Endothelial cell of umbilical vein (primary cell): ENCODE data around the gene GABPA. TPM values are rescaled to one million over a fixed set of nuclear protein-coding genes. Genes with fewer than 3 reads are reported as not detected.
"Not testable (repeated sequence)": the region's sequence is repeated elsewhere in the genome, so short reads cannot be mapped to it uniquely, and the experiment has no call there.

Experiments
- BruUV-seq: library from RNA; stranded (reverse); fragments of 400-500 nt; replicated peaks from 2 replicates; lab custom pipeline; 2021; lab: Mats Ljungman, UMichigan
- CTCF ChIA-PET: fragments of 300-600, 350-600 bp; sonication (Branson Sonifier 250); formaldehyde crosslinking; loops from one replicate; lab custom pipeline; 2021; ENCODE audit warnings: antibody characterized with exemption, inconsistent platforms; lab: Charles Lee
- POLR2A ChIA-PET: fragments of 300-600, 350-600 bp; sonication (Branson Sonifier 250); formaldehyde crosslinking; loops from one replicate; lab custom pipeline; 2021; ENCODE audit warnings: antibody characterized with exemption, inconsistent platforms; lab: Charles Lee
- DNase-seq: peaks from one replicate; pipeline ENCODE4 v3.0.0-alpha.2; 2011; ENCODE audit warnings: low read depth, low spot score
- FAIRE-seq: peaks from 2 replicates; lab custom pipeline; 2011; peaks lifted over from hg19 to GRCh38; lab: Jason Lieb, UNC
- H2AFZ ChIP-seq: 2 replicates; pipeline ENCODE4 v1.6.0; 2012; ENCODE audit warnings: low read depth, low read length, control low read depth, inconsistent platforms
- H3K27ac ChIP-seq: 2 replicates; pipeline ENCODE4 v1.5.1; 2011; ENCODE audit warnings: low read depth, mild to moderate bottlenecking, control low read depth, low read length, moderate library complexity; ENCODE audit not compliant: insufficient read depth
- H3K27me3 ChIP-seq, 2 experiments: 2 replicates each; pipeline versions ENCODE4 v1.6.0 to v1.6.1; 2011; ENCODE audit warnings: low read length in 2 of 2, mixed read lengths in 1 of 2; ENCODE audit not compliant: control insufficient read depth in 2 of 2, insufficient read depth in 2 of 2
- H3K36me3 ChIP-seq, 2 experiments: 2 replicates in 1 of 2; 3 replicates in 1 of 2; pipeline ENCODE4 v1.5.1; 2011; ENCODE audit warnings: low read length in 2 of 2, mild to moderate bottlenecking in 1 of 2, moderate library complexity in 1 of 2; ENCODE audit not compliant: control insufficient read depth in 2 of 2, insufficient read depth in 2 of 2; ENCODE audit errors: extremely low read depth in 1 of 2
- H3K4me1 ChIP-seq: 3 replicates; pipeline ENCODE4 v1.5.1; 2011; ENCODE audit warnings: mild to moderate bottlenecking, low read length; ENCODE audit not compliant: control insufficient read depth, insufficient read depth; ENCODE audit errors: extremely low read depth
- H3K4me2 ChIP-seq: 2 replicates; pipeline ENCODE4 v1.6.1; 2011; ENCODE audit warnings: low read length, control low read depth, mixed read lengths; ENCODE audit not compliant: insufficient read depth
- H3K4me3 ChIP-seq, 3 experiments: fragments of 200-600 bp in 1 of 3; sonication (generic), shearing (Covaris generic) in 1 of 3; replicated peaks in 1 of 3; 2 replicates each; pipeline ENCODE4 v1.5.1; 2011 to 2016; ENCODE audit warnings: control low read depth in 3 of 3, low read length in 3 of 3, mild to moderate bottlenecking in 2 of 3, inconsistent platforms in 1 of 3, low read depth in 1 of 3, moderate library complexity in 1 of 3; ENCODE audit not compliant: insufficient read depth in 1 of 3
- H3K79me2 ChIP-seq: 2 replicates; pipeline ENCODE4 v1.6.0; 2012; ENCODE audit warnings: low read length, inconsistent platforms; ENCODE audit not compliant: control insufficient read depth, insufficient read depth
- H3K9ac ChIP-seq: replicated peaks from 2 replicates; pipeline ENCODE3; 2011; ENCODE audit warnings: low read length, control low read depth; ENCODE audit not compliant: insufficient read depth; ENCODE audit errors: extremely low read depth
- H3K9me1 ChIP-seq: replicated peaks from 3 replicates; pipeline ENCODE4 v1.6.0; 2011; ENCODE audit warnings: mild to moderate bottlenecking, low read length; ENCODE audit not compliant: control insufficient read depth, insufficient read depth; ENCODE audit errors: extremely low read depth
- H3K9me3 ChIP-seq: replicated peaks from 2 replicates; pipeline ENCODE4 v1.5.1; 2012; ENCODE audit warnings: low read length, inconsistent platforms; ENCODE audit not compliant: control insufficient read depth, insufficient read depth
- H4K20me1 ChIP-seq: replicated peaks from 2 replicates; pipeline ENCODE3; 2011; ENCODE audit warnings: mild to moderate bottlenecking, low read length; ENCODE audit not compliant: control insufficient read depth, insufficient read depth; ENCODE audit errors: extremely low read depth
- EZH2 ChIP-seq: IDR thresholded peaks from 2 replicates; pipeline ENCODE4 v1.6.1; 2012; ENCODE audit warnings: borderline replicate concordance, low read depth, mild to moderate bottlenecking, moderate library complexity, low read length, inconsistent platforms; ENCODE audit not compliant: severe bottlenecking
- FOS ChIP-seq: IDR thresholded peaks from 2 replicates; pipeline ENCODE4 v1.6.1; 2011; ENCODE audit warnings: mild to moderate bottlenecking, low read length, moderate library complexity, borderline replicate concordance; ENCODE audit not compliant: insufficient read depth
- GATA2 ChIP-seq: IDR thresholded peaks from 2 replicates; pipeline ENCODE4 v1.7.0; 2011; ENCODE audit warnings: low read depth, mild to moderate bottlenecking, moderate library complexity, mixed read lengths, low read length; ENCODE audit not compliant: insufficient read length, insufficient read depth
- JUN ChIP-seq: IDR thresholded peaks from 2 replicates; pipeline ENCODE4 v1.6.1; 2011; ENCODE audit warnings: borderline replicate concordance, low read depth; ENCODE audit not compliant: insufficient read length, insufficient read depth
- MYC ChIP-seq: IDR thresholded peaks from one replicate; pipeline ENCODE4 v1.6.1; 2011; ENCODE audit warnings: mild to moderate bottlenecking, low read depth, low read length
- POLR2A ChIP-seq: IDR thresholded peaks from 2 replicates; pipeline ENCODE4 v1.6.1; 2012; ENCODE audit warnings: low read depth, mild to moderate bottlenecking, control low read depth, low read length
- POLR2AphosphoS5 ChIP-seq: IDR thresholded peaks from 2 replicates; pipeline ENCODE4 v1.6.1; 2012; ENCODE audit warnings: low read depth, mild to moderate bottlenecking, control low read depth, low read length, moderate library complexity; ENCODE audit not compliant: insufficient read depth
- dilution Hi-C: fragments of 300-500 bp; cut with MboI; formaldehyde crosslinking; loops from one replicate; pipeline ENCODE4 v1.15.0; 2019; ENCODE audit warnings: low sequenced_read_pairs; ENCODE audit not compliant: extremely low pct_ligation_motif_present
- intact Hi-C: fragments of 100-400 bp; cut with micrococcal nuclease; formaldehyde crosslinking; loops from one replicate; pipeline ENCODE4 v1.10.0; 2022
- polyA plus RNA-seq, 4 experiments: library from polyadenylated mRNA; depleted of rRNA in 3 of 4; stranded (reverse) in 3 of 4; unstranded in 1 of 4; fragments of >200 nt; gene quantifications; 2 replicates each; pipeline versions ENCODE4 v1.2.1 to v1.2.3, GENCODE V29; 2011 to 2012; ENCODE audit warnings: missing spikeins in 1 of 4
- total RNA-seq: library from RNA; stranded (reverse); gene quantifications from 2 replicates; pipeline ENCODE4 v1.2.3, GENCODE V29; 2021
- TF ChIP-seq, protein P1 (sequence below): IDR thresholded peaks from 2 replicates; pipeline ENCODE4 v1.6.1; 2011; ENCODE audit not compliant: insufficient read depth, insufficient read length
- TF ChIP-seq, protein P2 (sequence below), 2 donors: IDR thresholded peaks; 1 replicate in 1 of 2; 2 replicates in 1 of 2; pipeline ENCODE4 v1.5.1; 2011; ENCODE audit warnings: low read length in 2 of 2, mild to moderate bottlenecking in 2 of 2, moderate library complexity in 2 of 2, control low read depth in 1 of 2, inconsistent platforms in 1 of 2, low read depth in 1 of 2; ENCODE audit not compliant: insufficient read depth in 1 of 2; ENCODE audit errors: extremely low read depth in 1 of 2

Gene GABPA
- total and polyA plus RNA-seq, 2 donors (not counting 3 experiments of a cell fraction or from before 2014, with no cell fraction given), result 5.8 to 21.0 TPM

DNA sequence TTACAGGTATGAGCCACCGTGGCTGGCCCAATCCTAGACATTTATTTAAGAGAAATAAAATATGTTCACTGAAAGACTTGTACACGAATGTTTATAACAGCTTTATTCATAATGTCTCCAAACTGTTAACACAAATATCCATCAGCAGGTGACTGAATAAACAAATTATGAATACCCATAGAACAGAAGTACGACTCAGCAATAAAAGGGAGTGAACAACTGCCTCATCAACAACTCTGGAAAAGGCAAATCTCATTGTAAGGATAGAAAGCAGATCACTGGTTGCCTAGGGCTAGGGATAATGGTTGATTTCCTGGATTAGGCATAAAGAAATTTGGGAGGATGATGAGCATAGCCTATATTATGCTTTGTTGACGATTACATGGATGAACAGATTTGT, 41.7 kb downstream of the GABPA start:
- H4K20me1 ChIP-seq, result no peaks in the 10 kb centered on the region
- H3K4me1 ChIP-seq, result no peaks in the 10 kb centered on the region
- H3K27ac ChIP-seq, result no peak overlapping the region
- ChIA-PET CTCF (interaction anchor here (3.2 kb wide), 1 partner anchor 15 kb away, joined by 10 read pairs; no protein-coding TSS in a partner anchor), POLR2A (no interaction called here)
- H3K9me3 ChIP-seq, result no peaks in the 10 kb centered on the region
- H3K9me1 ChIP-seq, result no peaks in the 10 kb centered on the region
- dilution Hi-C loops (no loop called here), intact Hi-C loops (no loop called here)
- H3K79me2 ChIP-seq, result no peaks in the 10 kb centered on the region
- TF ChIP-seq JUN (no peak), EZH2 (no peak), GATA2 (no peak), POLR2AphosphoS5 (no peak), FOS (no peak), MYC (no peak), POLR2A (no peak)
- TF ChIP-seq, protein P1, sequence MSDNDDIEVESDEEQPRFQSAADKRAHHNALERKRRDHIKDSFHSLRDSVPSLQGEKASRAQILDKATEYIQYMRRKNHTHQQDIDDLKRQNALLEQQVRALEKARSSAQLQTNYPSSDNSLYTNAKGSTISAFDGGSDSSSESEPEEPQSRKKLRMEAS, result no peak
- TF ChIP-seq, protein P2, sequence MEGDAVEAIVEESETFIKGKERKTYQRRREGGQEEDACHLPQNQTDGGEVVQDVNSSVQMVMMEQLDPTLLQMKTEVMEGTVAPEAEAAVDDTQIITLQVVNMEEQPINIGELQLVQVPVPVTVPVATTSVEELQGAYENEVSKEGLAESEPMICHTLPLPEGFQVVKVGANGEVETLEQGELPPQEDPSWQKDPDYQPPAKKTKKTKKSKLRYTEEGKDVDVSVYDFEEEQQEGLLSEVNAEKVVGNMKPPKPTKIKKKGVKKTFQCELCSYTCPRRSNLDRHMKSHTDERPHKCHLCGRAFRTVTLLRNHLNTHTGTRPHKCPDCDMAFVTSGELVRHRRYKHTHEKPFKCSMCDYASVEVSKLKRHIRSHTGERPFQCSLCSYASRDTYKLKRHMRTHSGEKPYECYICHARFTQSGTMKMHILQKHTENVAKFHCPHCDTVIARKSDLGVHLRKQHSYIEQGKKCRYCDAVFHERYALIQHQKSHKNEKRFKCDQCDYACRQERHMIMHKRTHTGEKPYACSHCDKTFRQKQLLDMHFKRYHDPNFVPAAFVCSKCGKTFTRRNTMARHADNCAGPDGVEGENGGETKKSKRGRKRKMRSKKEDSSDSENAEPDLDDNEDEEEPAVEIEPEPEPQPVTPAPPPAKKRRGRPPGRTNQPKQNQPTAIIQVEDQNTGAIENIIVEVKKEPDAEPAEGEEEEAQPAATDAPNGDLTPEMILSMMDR (IDR thresholded peaks at IDR 0.05; ENCODE audit: extremely low read depth in 1 of 2, insufficient read depth in 1 of 2, low read depth in 1 of 2, low read length in 2 of 2), result no peak
- no peak overlapping the region for H3K4me2 ChIP-seq
- H3K27me3 ChIP-seq, result no peaks in the 10 kb centered on the region
- no TSS peak for BruUV-seq
- DNase-seq (no peak), FAIRE-seq (no peak)
- H2AFZ ChIP-seq, result no peak overlapping the region
- H3K9ac ChIP-seq, result no peak overlapping the region
- no peaks in the 10 kb centered on the region for H3K36me3 ChIP-seq
- H3K4me3 ChIP-seq, result no peak overlapping the region

DNA sequence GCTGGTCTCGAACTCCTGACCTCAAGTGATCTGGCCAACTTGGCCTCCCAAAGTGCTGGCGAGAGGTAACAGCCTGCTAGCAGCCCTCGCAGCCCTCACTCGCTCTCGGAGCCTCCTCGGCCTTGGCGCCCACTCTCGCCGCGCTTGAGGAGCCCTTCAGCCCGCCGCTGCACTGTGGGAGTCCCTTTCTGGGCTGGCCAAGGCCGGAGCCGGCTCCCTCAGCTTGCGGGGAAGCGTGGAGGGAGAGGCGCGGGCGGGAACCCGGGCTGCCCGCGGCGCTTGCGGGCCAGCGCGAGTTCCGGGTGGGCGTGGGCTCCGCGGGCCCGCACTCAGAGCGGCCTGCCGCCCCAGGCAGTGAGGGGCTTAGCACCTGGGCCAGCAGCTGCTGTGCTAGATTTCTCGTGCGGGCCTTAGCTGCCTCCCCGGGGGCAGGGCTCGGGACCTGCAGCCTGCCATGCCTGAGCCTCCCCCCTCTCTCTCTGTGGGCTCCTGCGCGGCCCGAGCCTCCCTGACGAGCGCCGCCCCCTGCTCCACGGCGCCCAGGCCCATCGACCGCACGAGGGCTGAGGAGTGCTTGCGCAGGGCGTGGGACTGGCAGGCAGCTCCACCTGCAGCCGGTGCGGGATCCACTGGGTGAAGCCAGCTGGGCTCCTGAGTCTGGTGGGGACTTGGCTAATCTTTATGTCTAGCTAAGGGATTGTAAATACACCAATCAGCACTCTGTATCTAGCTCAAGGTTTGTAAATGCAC, 43.5 kb downstream of the GABPA start:
- dilution Hi-C loops, POLR2A ChIA-PET, H3K9me3 ChIP-seq, H3K9ac ChIP-seq, FAIRE-seq, H3K4me2 ChIP-seq, intact Hi-C loops, H3K36me3 ChIP-seq, DNase-seq, H3K4me1 ChIP-seq, H3K9me1 ChIP-seq, H4K20me1 ChIP-seq, BruUV-seq, H2AFZ ChIP-seq, H3K27me3 ChIP-seq, H3K27ac ChIP-seq, H3K79me2 ChIP-seq, H3K4me3 ChIP-seq: not testable (repeated sequence)
- CTCF ChIA-PET, result interaction anchor here (1.0 to 3.2 kb wide), 3 partner anchors 10 to 23 kb away, joined by 3 to 10 read pairs (median 9); no protein-coding TSS in a partner anchor
